Rectal smooth muscle tissue (tissue), 1 donor: ENCODE measurements around the gene GPR137.

ENCODE experiments used
- H3K27ac ChIP-seq: one replicate; pipeline ENCODE4 v1.7.0; 2013; ENCODE audit warnings: low read depth, low read length, inconsistent platforms
- H3K27me3 ChIP-seq: one replicate; pipeline ENCODE4 v1.7.0; 2013; ENCODE audit warnings: low read length; ENCODE audit not compliant: control insufficient read depth, insufficient read depth
- H3K36me3 ChIP-seq: one replicate; pipeline ENCODE4 v1.7.0; 2013; ENCODE audit warnings: low read length; ENCODE audit not compliant: control insufficient read depth, insufficient read depth
- H3K4me1 ChIP-seq: one replicate; pipeline ENCODE4 v1.7.0; 2013; ENCODE audit warnings: low read length; ENCODE audit not compliant: control insufficient read depth, insufficient read depth
- H3K4me3 ChIP-seq: one replicate; pipeline ENCODE4 v1.7.0; 2013; ENCODE audit warnings: low read length
- H3K9ac ChIP-seq: one replicate; pipeline ENCODE4 v1.7.0; 2013; ENCODE audit warnings: low read length

GPR137 gene

GRCh38 chr11:64262271-64263002, 23.2 kb upstream of the GPR137 start:
- H3K27ac ChIP-seq, result no peak overlapping the region
- no peak overlapping the region for H3K9ac ChIP-seq
- peaks cover 38% of the 10 kb centered on the region for H3K36me3 ChIP-seq
- no peaks in the 10 kb centered on the region for H3K27me3 ChIP-seq
- no peak overlapping the region for H3K4me3 ChIP-seq
- no peaks in the 10 kb centered on the region for H3K4me1 ChIP-seq

GRCh38 chr11:64263021-64263946, 22.4 kb upstream of the GPR137 start:
- peaks cover 38% of the 10 kb centered on the region for H3K36me3 ChIP-seq
- no peak overlapping the region for H3K4me3 ChIP-seq
- peaks cover 2% of the 10 kb centered on the region for H3K4me1 ChIP-seq
- H3K27me3 ChIP-seq, result no peaks in the 10 kb centered on the region
- no peak overlapping the region for H3K27ac ChIP-seq
- H3K9ac ChIP-seq, result no peak overlapping the region

GRCh38 chr11:64263947-64264317, 21.7 kb upstream of the GPR137 start:
- H3K4me1 ChIP-seq, result peaks cover 8% of the 10 kb centered on the region
- peaks cover 35% of the 10 kb centered on the region for H3K36me3 ChIP-seq
- no peak overlapping the region for H3K4me3 ChIP-seq
- no peak overlapping the region for H3K27ac ChIP-seq
- peaks cover under 1% of the 10 kb centered on the region for H3K27me3 ChIP-seq
- no peak overlapping the region for H3K9ac ChIP-seq

- peaks cover 32% of the 10 kb centered on the region for H3K36me3 ChIP-seq
These were observed 21.2 kb upstream of the GPR137 start for GRCh38 chr11:64264371-64264852.

GRCh38 chr11:64265176-64266160, 20.2 kb upstream of the GPR137 start:
- no peak overlapping the region for H3K9ac ChIP-seq
- H3K27ac ChIP-seq, result no peak overlapping the region
- H3K4me3 ChIP-seq, result no peak overlapping the region
- H3K27me3 ChIP-seq, result peaks cover 2% of the 10 kb centered on the region
- peaks cover 9% of the 10 kb centered on the region for H3K4me1 ChIP-seq
- peaks cover 22% of the 10 kb centered on the region for H3K36me3 ChIP-seq

More at GRCh38 chr11:64264371-64264852, 21.2 kb upstream of the GPR137 start:
- no peak overlapping the region for H3K4me3 ChIP-seq
- H3K27me3 ChIP-seq, result peaks cover 2% of the 10 kb centered on the region
- H3K4me1 ChIP-seq, result peaks cover 9% of the 10 kb centered on the region
- no peak overlapping the region for H3K9ac ChIP-seq
- no peak overlapping the region for H3K27ac ChIP-seq

- Histone ChIP-seq H3K4me1 (peaks cover 9% of the 10 kb centered on the region), H3K36me3 (peaks cover 22% of the 10 kb centered on the region), H3K27ac (no peak overlapping the region), H3K4me3 (no peak overlapping the region), H3K27me3 (peaks cover 2% of the 10 kb centered on the region), H3K9ac (no peak overlapping the region)
These were observed 19.3 kb upstream of the GPR137 start for GRCh38 chr11:64266339-64266738.

GRCh38 chr11:64267207-64267945, 18.3 kb upstream of the GPR137 start:
- Histone ChIP-seq H3K4me3 (no peak overlapping the region), H3K27ac (peak overlapping the region; percentile 14), H3K9ac (no peak overlapping the region)

GRCh38 chr11:64268025-64268892, 17.4 kb upstream of the GPR137 start:
- Histone ChIP-seq H3K36me3 (peaks cover 17% of the 10 kb centered on the region), H3K9ac (peak overlapping the region; percentile 50)

More at GRCh38 chr11:64267207-64267945, 18.3 kb upstream of the GPR137 start:
- Histone ChIP-seq H3K4me1 (peaks cover 13% of the 10 kb centered on the region), H3K27me3 (peaks cover 2% of the 10 kb centered on the region), H3K36me3 (peaks cover 22% of the 10 kb centered on the region)

GRCh38 chr11:64268893-64269539, 16.6 kb upstream of the GPR137 start:
- peak overlapping the region; percentile 96 for H3K27ac ChIP-seq
- peak overlapping the region; percentile 83 for H3K4me3 ChIP-seq
- peaks cover 13% of the 10 kb centered on the region for H3K4me1 ChIP-seq
- peaks cover 15% of the 10 kb centered on the region for H3K36me3 ChIP-seq
- H3K27me3 ChIP-seq, result peaks cover 2% of the 10 kb centered on the region
- H3K9ac ChIP-seq, result peak overlapping the region; percentile 16

More at GRCh38 chr11:64268025-64268892, 17.4 kb upstream of the GPR137 start:
- peaks cover 13% of the 10 kb centered on the region for H3K4me1 ChIP-seq
- H3K4me3 ChIP-seq, result peak overlapping the region; percentile 83
- H3K27me3 ChIP-seq, result peaks cover 2% of the 10 kb centered on the region
- peak overlapping the region; percentile 96 for H3K27ac ChIP-seq

GRCh38 chr11:64269540-64270220, 16.0 kb upstream of the GPR137 start:
- H3K9ac ChIP-seq, result peak overlapping the region; percentile 84
- peak overlapping the region; percentile 96 for H3K27ac ChIP-seq
- H3K36me3 ChIP-seq, result peaks cover 10% of the 10 kb centered on the region
- peaks cover 2% of the 10 kb centered on the region for H3K27me3 ChIP-seq
- peak overlapping the region; percentile 97 for H3K4me3 ChIP-seq
- H3K4me1 ChIP-seq, result peaks cover 13% of the 10 kb centered on the region
